ENCODE data around the gene RBFOX2.
"Not testable (repeated sequence)": the region's sequence is repeated elsewhere in the genome, so short reads cannot be mapped to it uniquely, and the experiment has no call there.

Gene RBFOX2

DNA sequence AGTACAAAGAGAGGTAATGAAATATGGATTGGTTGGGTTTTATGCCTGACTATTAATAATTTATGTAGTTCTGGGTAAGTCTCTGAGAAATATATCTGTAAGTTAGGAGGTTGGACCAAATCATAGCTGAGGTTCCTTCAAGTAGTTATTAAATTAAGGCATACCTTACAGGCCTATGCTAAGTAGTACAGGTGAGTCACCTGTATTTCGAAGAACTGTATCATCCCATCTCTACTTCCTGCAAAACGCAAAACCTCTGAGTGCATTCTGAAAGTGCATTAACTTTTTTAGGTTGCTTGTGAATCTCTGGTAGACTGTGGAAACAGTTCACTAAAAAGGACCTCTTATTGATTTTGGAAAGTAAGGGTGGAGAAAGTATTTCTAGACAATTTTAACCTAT, 273.9 kb downstream of the RBFOX2 start:
- FAIRE-seq, result no peak

- FAIRE-seq, result no peak
Measured at GRCh38 chr22:35752863-35753189, 275.8 kb downstream of the RBFOX2 start.

DNA sequence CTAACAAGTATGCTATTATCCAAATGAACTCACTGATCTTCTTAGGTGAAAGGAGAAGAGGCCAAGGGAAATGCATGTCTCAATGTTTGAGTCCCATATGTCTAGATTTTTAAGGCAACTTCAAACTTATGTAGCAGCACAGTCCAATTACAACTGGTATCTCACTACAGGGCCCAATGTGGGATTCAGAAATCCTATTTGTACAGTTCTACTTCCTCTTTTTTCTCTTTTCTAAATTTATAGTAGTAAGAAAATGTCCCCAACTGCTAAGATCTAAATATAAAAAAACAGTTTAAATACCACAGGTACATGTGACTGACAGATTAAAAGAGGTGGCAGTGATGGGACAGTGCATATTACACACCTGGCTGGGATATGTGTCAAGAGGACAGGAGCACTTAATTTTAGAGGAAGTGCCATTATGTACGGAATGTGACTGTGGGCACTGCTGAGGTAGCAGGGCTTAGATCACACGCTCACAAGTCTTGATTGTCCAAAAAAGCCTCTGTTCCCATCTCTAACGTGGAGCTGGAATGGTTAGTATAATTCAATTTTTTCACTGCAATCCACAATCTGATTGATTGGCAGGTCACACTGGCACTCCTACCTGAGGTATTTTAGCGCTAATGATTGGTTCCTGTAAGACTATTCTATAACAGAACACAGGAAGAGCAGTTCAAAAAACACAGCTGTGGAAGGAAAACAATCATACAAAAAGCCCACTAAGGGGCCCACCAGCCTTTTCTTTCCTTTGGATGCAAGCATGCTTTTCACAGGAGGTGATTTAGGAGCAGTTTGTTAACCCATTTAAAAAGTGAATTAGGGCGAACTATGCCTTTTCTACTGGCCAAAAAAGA, 276.4 kb downstream of the RBFOX2 start:
- FAIRE-seq, result no peak

DNA sequence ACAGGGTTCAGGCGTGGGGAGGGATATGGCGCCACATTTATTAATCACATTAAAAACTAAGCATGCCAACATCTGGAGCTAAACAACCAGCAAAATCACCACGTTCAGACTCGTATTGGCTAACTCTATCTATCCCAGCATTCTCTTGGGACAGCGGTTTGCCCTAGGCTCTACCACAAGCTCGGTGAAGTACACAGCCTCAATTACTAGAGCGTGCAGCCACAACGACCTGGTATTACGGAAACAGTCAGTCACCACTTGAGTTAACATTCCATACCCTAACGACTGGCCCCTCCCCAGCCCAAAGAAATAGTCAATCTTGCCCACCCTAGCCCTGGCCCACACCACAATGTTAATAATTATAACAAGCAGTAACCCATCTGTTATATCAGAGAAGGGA, 278.8 kb downstream of the RBFOX2 start:
- FAIRE-seq, result no peak

DNA sequence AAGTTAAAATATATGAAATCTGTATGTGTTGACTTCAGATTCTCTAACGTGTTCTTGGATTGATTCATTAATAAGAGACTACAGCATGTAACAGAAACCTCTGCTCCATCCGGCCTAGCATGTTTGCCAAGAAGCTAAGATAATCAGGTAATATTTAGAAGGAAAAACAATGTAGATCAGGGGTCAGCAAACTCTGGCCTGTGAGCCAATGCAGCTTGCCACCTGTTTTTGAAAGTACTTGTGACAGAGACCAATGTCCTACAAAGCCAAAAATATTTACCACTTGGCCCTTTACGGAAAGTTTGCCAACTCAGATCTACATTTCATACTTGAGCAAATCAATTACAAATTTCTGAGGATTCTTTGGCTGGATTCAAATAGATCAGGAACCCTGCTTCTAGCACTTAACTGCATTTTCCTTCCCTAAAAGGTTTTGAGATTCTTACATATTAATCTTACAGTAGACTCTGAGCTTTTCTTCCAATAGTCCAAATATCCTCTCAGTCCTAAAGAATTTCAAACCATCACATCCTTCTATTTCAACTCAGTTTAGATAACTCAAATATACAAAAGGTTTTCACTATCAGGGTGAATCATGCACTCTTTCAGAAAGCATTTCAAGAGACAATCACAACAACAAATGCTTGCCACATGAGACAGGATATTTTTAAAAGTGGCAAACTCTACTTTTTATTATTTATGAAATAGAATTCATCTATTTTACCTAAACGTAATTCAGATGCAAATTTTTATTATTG, 281.5 kb downstream of the RBFOX2 start:
- no peak for FAIRE-seq

DNA sequence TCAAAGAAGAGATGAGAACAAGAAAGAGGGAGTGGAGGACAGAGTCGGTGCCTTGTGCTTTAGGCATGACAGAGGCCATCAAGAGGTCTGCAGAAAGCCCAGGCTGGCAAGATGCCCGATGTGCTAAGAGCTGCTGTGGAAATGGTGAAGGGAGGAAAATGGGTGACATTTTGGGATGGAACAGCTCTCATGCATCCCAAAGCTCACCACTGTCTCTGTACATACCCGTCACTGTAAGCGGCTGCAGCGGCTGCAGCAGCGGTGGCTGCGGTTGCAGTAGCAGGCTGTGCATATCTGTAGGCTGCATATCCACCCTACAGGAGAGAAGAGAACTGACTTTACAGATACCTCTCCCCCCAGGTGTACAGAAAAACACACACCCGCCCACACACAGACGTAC, 282.4 kb downstream of the RBFOX2 start:
- no peak for FAIRE-seq

DNA sequence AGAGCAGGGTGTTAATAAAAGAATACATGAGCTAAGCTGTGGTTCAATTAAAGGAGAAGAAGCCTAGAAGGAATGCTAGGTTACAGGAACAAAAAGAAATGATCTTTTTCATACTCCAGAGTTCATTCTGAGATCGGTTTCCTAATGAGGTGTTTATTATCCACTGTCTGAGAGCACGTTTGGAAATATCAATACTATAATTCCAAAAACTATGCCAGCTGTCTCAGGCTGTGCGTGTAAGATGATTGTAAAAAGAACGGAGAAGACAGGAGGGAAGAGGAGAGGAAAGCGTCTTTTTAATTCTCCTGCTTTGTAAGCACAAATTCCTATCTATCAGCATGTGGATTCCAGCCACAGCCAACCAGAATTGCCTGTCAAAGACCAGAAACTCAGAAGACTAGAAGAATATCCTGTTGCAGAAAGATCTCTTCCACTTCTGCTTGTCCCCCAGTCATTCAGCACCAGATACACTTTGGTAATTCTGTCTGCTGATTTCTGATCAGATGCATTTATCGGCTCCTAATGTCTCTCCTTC, 285.2 kb downstream of the RBFOX2 start:
- no peak for FAIRE-seq

GRCh38 chr22:35742342-35743100, 286.1 kb downstream of the RBFOX2 start:
- FAIRE-seq, result no peak

- no peak for FAIRE-seq
Measured at GRCh38 chr22:35740616-35741015, 288.0 kb downstream of the RBFOX2 start.

DNA sequence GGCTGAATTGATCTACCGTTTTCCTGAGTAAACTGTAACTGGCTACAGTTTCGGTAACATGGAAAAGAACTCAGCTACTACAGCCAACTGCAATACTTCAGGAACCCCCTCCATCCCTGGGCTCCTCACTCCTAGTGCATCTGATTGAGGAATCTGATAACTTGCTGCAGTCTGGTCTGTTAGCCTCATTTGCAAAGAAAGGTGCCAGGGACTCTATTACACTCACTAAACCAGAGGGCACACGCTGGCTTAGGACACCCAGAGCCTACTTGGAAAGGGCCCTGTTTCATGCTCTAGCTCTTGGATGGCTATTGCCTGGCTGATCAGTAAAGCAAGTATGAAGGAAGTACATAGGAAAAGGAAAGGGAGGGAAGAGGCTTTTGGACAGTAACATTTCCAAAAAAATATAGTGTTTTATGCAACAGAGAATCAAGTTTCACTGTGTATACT, 288.7 kb downstream of the RBFOX2 start:
- FAIRE-seq, result no peak

GRCh38 chr22:35739076-35739930, 289.3 kb downstream of the RBFOX2 start:
- no peak for FAIRE-seq

GRCh38 chr22:35737886-35738285, 290.7 kb downstream of the RBFOX2 start:
- FAIRE-seq, result not testable (repeated sequence)

DNA sequence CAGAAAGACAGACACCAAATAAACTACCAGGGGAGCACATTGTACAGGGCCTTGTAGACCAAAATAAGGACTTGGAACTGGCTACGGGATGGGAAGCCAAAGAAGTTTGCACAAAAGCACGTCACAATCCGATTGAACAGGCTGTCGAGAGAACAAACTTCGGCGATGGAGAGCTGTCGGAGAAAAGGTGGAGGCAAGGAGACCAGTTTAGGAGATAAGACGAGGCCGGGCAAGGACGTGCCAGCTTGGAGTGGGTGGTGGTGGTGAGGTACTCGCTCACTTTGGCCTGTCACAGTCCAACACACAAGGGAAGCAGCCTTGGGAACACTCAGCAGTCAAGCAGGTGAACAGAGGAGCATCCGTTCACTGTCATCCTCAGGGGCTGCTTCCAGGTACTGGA, 291.9 kb downstream of the RBFOX2 start:
- FAIRE-seq, result no peak

DNA sequence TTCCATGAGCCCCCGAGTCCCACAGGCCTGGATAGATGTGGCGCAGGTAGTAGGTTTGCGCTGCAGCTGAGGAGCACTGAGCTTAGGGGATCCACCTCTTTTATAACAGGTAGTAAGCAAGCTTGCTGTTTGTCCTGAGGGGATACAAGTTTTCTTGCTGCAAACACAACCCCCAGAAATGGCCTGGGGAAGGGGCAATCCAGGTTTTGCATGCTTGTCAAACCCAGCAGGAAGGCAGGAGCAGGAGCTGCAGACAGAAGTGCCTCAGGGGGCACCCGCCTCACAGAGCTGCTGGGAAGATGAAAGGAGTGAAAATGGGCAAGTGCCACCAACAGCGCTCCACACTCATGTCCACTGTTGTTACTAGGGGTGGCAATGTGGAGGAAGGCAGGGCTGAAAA, 292.5 kb downstream of the RBFOX2 start:
- no peak for FAIRE-seq

GRCh38 chr22:35735542-35735941, 293.1 kb downstream of the RBFOX2 start:
- no peak for FAIRE-seq

GRCh38 chr22:35734517-35734827, 294.2 kb downstream of the RBFOX2 start:
- no peak for FAIRE-seq

DNA sequence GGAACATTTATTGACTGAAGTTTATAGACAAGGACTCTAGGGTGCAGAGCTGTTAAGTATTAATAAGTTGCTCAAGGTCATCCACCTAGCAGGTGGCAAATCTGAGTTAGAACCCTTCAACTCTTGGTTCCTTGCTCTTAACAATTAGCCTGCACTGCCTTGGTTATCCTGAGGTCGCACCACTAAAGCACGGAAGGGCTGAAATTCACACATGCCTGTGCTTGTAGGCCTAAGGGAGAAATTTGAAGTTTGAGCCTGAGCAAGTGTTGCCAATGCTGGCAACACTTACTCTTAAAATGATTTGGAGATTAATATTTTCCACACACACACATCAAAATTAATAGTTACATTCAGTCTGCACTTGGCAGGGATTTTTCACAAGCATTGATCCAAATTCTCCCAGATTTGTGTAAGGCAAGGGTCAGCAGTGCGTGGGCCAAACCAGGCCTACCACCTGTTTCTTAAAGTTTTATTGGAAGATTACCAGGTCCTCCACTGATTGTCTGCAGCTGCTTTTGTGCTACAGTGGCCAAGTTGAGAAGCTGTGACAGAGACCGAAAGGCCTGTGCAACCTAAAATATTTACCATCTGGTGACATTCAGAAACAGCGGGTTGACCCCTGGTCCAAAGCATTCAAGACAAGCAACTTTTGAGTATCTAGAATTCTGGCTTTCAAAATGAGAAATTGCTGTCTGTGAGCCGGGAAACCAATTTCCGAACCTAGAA, 294.7 kb downstream of the RBFOX2 start:
- FAIRE-seq, result no peak

DNA sequence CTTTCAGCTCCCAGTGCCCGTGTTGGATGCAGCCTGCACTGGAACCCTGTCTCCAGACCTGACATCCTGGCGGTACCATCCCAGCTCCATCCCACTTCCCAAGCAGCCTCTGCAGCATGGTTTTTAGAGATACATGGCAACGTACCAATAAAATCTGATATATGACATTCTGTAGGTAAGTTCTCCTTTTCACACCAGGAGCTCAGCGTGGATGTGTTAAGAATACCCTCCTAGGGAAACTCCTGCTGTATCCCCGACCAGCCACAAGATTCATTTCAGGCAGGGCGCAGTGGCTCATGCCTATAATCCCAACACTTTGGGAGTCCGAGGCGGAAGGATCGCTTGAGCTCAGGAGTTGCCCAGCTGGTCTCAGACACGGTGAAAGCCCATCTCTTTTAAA, 295.6 kb downstream of the RBFOX2 start:
- FAIRE-seq, result no peak

DNA sequence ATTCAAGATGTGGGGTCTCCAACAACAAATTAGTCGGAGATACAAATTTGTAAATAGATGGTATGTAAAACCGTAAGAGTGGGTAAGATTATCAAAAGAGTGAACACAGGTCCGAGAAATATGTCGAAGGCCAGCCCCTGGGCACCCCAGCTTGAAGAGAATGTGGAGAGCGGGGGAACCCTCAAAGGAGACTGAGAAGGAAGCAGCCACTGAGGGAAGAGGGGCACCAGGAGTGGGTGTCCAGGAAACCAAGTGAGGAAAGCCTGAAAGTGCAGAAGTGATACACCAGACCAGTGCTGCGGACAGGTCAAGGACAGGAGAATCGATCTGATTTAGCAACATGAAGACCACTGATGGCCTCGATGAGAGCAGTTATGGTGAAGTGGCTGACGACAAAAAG, 296.5 kb downstream of the RBFOX2 start:
- FAIRE-seq, result no peak

DNA sequence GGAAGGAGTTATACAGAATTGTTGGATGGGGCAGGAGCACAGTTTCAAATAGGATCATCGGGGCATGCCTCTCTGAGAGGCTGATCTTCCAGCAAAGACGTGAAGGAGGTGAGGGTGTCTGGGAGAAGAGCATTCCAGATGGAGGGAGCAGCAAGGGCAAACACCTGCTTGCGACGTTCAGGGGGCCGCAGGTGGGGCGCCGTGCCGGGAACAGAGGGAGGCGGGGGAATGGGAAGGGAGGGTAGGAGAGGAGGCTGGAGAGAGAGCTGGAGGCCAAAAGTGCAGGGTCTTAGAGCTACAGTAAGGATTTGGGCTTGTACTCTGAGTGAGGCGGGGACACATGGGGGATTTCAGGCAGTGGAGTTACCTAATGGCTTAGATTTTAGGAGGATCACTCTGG, 297.3 kb downstream of the RBFOX2 start:
- no peak for FAIRE-seq

- FAIRE-seq, result no peak
Measured at GRCh38 chr22:35729309-35729698, 299.3 kb downstream of the RBFOX2 start.

All from TTC549 (cell line).